Astrocyte (in vitro differentiated cells and primary cell): Measurements from ENCODE around the gene NHLRC2. TPM values are rescaled to one million over a fixed set of nuclear protein-coding genes. Genes with fewer than 3 reads are reported as not detected.

Source experiments
- DNase-seq: peaks from one replicate; pipeline ENCODE4 v3.0.0-alpha.2; 2010; ENCODE audit warnings: low read depth
- FAIRE-seq: peaks from 2 replicates; lab custom pipeline; 2011; peaks lifted over from hg19 to GRCh38; lab: Jason Lieb, UNC
- H2AFZ ChIP-seq: 2 replicates; pipeline ENCODE4 v1.6.0; 2012; ENCODE audit warnings: low read depth, low read length, inconsistent platforms
- H3K27ac ChIP-seq: 2 replicates; pipeline ENCODE4 v1.5.1; 2011; ENCODE audit warnings: low read depth, low read length, inconsistent platforms
- H3K27me3 ChIP-seq: 2 replicates; pipeline ENCODE4 v1.6.0; 2011; ENCODE audit warnings: low read length, inconsistent platforms; ENCODE audit not compliant: insufficient read depth
- H3K36me3 ChIP-seq: 2 replicates; pipeline ENCODE4 v1.5.1; 2011; ENCODE audit warnings: low read length, inconsistent platforms; ENCODE audit not compliant: insufficient read depth
- H3K4me1 ChIP-seq: 2 replicates; pipeline ENCODE4 v1.5.1; 2011; ENCODE audit warnings: low read length, inconsistent platforms; ENCODE audit not compliant: insufficient read depth
- H3K4me2 ChIP-seq: 2 replicates; pipeline ENCODE4 v1.6.0; 2012; ENCODE audit warnings: low read length, inconsistent platforms
- H3K4me3 ChIP-seq: 2 replicates; pipeline ENCODE4 v1.5.1; 2011; ENCODE audit warnings: low read depth, mild to moderate bottlenecking, low read length, inconsistent platforms; ENCODE audit not compliant: insufficient read depth
- H3K79me2 ChIP-seq: 2 replicates; pipeline ENCODE4 v1.6.0; 2012; ENCODE audit warnings: mild to moderate bottlenecking, low read length, inconsistent platforms; ENCODE audit not compliant: insufficient read depth
- H3K9ac ChIP-seq: 2 replicates; pipeline ENCODE4 v1.6.0; 2012; ENCODE audit warnings: mild to moderate bottlenecking, low read length, inconsistent platforms
- H3K9me3 ChIP-seq: 2 replicates; pipeline ENCODE4 v1.5.1; 2012; ENCODE audit warnings: low read depth, mild to moderate bottlenecking, low read length, inconsistent platforms; ENCODE audit not compliant: insufficient read depth
- H4K20me1 ChIP-seq: 2 replicates; pipeline ENCODE4 v1.6.0; 2012; ENCODE audit warnings: low read length, inconsistent platforms; ENCODE audit not compliant: insufficient read depth
- H3K27ac Mint-ChIP-seq: one replicate; pipeline ENCODE4 v1.8.0; 2021; ENCODE audit warnings: mild to moderate bottlenecking, mixed read lengths; ENCODE audit not compliant: unreplicated experiment
- H3K27me3 Mint-ChIP-seq: one replicate; pipeline ENCODE4 v1.8.0; 2021; ENCODE audit warnings: low read depth, mixed read lengths; ENCODE audit not compliant: unreplicated experiment
- H3K36me3 Mint-ChIP-seq: one replicate; pipeline ENCODE4 v1.8.0; 2021; ENCODE audit warnings: low read depth, mixed read lengths; ENCODE audit not compliant: unreplicated experiment
- H3K4me1 Mint-ChIP-seq: one replicate; pipeline ENCODE4 v1.8.0; 2021; ENCODE audit warnings: low read depth, mixed read lengths; ENCODE audit not compliant: unreplicated experiment
- H3K4me3 Mint-ChIP-seq: one replicate; pipeline ENCODE4 v1.8.0; 2021; ENCODE audit warnings: mild to moderate bottlenecking, moderate library complexity, mixed read lengths; ENCODE audit not compliant: unreplicated experiment
- H3K9me3 Mint-ChIP-seq: one replicate; pipeline ENCODE4 v1.8.0; 2021; ENCODE audit warnings: mild to moderate bottlenecking, mixed read lengths; ENCODE audit not compliant: unreplicated experiment
- EZH2 ChIP-seq: IDR thresholded peaks from 2 replicates; pipeline ENCODE4 v1.6.1; 2012; ENCODE audit warnings: mild to moderate bottlenecking, low read length, inconsistent platforms; ENCODE audit not compliant: insufficient read depth
- total RNA-seq: library from RNA; stranded (reverse); gene quantifications from 2 replicates; pipeline ENCODE4 v1.2.1, GENCODE V29; 2021
- TF ChIP-seq, protein P1 (sequence below): IDR thresholded peaks from 2 replicates; pipeline ENCODE4 v1.5.1; 2011; ENCODE audit warnings: low read depth, mild to moderate bottlenecking, inconsistent platforms, low read length, moderate library complexity; ENCODE audit not compliant: insufficient read depth

NHLRC2 gene
- total RNA-seq, 1 donor from 2014 or later = 16.9 TPM

DNA sequence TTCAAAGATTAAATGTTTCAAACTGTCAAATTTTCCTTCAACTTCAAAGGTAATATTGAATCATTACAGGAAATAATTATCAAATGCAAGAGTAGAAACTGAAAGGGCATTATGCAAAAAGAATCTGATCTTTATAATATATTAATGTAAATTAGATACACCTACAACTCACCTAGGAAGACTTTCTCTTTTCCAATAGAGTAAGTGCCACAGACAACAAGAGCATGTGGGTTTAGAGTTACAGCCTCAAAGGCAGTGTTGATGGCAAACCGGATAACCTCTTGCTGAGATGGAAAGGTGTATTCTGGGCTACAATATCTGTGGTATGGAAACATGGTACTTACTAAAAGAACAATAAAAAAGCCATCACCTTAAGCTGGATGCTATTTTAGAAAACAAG is 12.3 kb upstream of the NHLRC2 start:
- H3K27me3 Mint-ChIP-seq = no peaks in the 10 kb centered on the region
- H3K4me1 Mint-ChIP-seq = no peaks in the 10 kb centered on the region
- H3K36me3 Mint-ChIP-seq = no peaks in the 10 kb centered on the region
- no peaks in the 10 kb centered on the region for H3K9me3 Mint-ChIP-seq
- H4K20me1 ChIP-seq = no peaks in the 10 kb centered on the region
- no peak overlapping the region for H2AFZ ChIP-seq
- H3K4me2 ChIP-seq = no peak overlapping the region
- H3K4me1 ChIP-seq = no peaks in the 10 kb centered on the region
- H3K36me3 ChIP-seq = peaks cover 4% of the 10 kb centered on the region
- no peaks in the 10 kb centered on the region for H3K27me3 ChIP-seq
- no peak for DNase-seq
- FAIRE-seq = no peak
- no peak overlapping the region for H3K27ac Mint-ChIP-seq
- H3K9me3 ChIP-seq = no peaks in the 10 kb centered on the region
- no peaks in the 10 kb centered on the region for H3K79me2 ChIP-seq
- H3K9ac ChIP-seq = no peak overlapping the region
- H3K27ac ChIP-seq = no peak overlapping the region
- no peak overlapping the region for H3K4me3 ChIP-seq
- no peak overlapping the region for H3K4me3 Mint-ChIP-seq
- TF ChIP-seq EZH2 = no peak
- TF ChIP-seq, protein P1, sequence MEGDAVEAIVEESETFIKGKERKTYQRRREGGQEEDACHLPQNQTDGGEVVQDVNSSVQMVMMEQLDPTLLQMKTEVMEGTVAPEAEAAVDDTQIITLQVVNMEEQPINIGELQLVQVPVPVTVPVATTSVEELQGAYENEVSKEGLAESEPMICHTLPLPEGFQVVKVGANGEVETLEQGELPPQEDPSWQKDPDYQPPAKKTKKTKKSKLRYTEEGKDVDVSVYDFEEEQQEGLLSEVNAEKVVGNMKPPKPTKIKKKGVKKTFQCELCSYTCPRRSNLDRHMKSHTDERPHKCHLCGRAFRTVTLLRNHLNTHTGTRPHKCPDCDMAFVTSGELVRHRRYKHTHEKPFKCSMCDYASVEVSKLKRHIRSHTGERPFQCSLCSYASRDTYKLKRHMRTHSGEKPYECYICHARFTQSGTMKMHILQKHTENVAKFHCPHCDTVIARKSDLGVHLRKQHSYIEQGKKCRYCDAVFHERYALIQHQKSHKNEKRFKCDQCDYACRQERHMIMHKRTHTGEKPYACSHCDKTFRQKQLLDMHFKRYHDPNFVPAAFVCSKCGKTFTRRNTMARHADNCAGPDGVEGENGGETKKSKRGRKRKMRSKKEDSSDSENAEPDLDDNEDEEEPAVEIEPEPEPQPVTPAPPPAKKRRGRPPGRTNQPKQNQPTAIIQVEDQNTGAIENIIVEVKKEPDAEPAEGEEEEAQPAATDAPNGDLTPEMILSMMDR = no peak

DNA sequence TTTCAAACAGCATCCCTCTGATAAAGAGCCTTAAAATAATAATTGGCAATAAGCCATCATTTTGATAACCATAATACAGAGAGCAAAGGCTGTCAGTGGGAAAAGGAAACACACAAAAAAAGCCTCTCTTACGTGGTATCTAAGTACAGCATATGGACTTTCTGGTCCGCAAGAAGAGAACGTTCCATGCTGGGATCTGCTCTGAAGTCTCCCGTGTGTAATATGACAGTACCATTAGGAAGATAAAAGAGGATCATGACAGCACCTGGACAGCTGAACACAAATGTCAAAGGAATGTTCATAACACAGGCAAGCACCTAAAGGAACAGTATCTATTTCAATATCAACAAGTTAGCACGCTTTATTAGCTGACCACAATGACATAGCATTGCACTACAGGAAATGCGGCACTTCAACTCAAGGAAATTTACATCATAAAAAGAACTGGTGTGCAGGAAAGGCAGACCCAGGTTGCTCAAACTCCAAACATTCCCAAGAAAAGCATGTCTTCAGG is 10.4 kb upstream of the NHLRC2 start:
- no peak overlapping the region for H3K4me3 Mint-ChIP-seq
- Histone ChIP-seq H3K27ac (no peak overlapping the region), H4K20me1 (no peaks in the 10 kb centered on the region), H3K27me3 (no peaks in the 10 kb centered on the region), H2AFZ (no peak overlapping the region), H3K36me3 (peaks cover 4% of the 10 kb centered on the region), H3K79me2 (no peaks in the 10 kb centered on the region), H3K9ac (no peak overlapping the region), H3K4me2 (no peak overlapping the region), H3K4me3 (no peak overlapping the region), H3K4me1 (no peaks in the 10 kb centered on the region), H3K9me3 (no peaks in the 10 kb centered on the region)
- H3K4me1 Mint-ChIP-seq = no peaks in the 10 kb centered on the region
- no peak overlapping the region for H3K27ac Mint-ChIP-seq
- no peaks in the 10 kb centered on the region for H3K36me3 Mint-ChIP-seq
- DNase-seq = no peak
- H3K27me3 Mint-ChIP-seq = no peaks in the 10 kb centered on the region
- no peak for TF ChIP-seq EZH2
- TF ChIP-seq, protein P1 = no peak
- FAIRE-seq = no peak
- no peaks in the 10 kb centered on the region for H3K9me3 Mint-ChIP-seq

GRCh38 chr10:113846036-113846435 is 8.4 kb upstream of the NHLRC2 start:
- Histone ChIP-seq H3K79me2 (no peaks in the 10 kb centered on the region), H3K9ac (no peak overlapping the region), H3K27ac (no peak overlapping the region), H2AFZ (no peak overlapping the region), H3K27me3 (no peaks in the 10 kb centered on the region), H3K4me1 (no peaks in the 10 kb centered on the region), H3K9me3 (no peaks in the 10 kb centered on the region), H4K20me1 (no peaks in the 10 kb centered on the region), H3K36me3 (peaks cover 4% of the 10 kb centered on the region), H3K4me2 (no peak overlapping the region), H3K4me3 (no peak overlapping the region)
- Mint-ChIP-seq H3K9me3 (no peaks in the 10 kb centered on the region), H3K27ac (no peak overlapping the region), H3K4me3 (no peak overlapping the region), H3K4me1 (no peaks in the 10 kb centered on the region), H3K36me3 (no peaks in the 10 kb centered on the region), H3K27me3 (no peaks in the 10 kb centered on the region)
- DNase-seq (no peak), FAIRE-seq (no peak)
- TF ChIP-seq EZH2 = no peak
- TF ChIP-seq, protein P1 = no peak
